AG04450 (cell line): ENCODE results near the gene S100A5. TPM values are rescaled to one million over a fixed set of nuclear protein-coding genes. Genes with fewer than 3 reads are reported as not detected.
"Not testable (repeated sequence)": the region's sequence is repeated elsewhere in the genome, so short reads cannot be mapped to it uniquely, and the experiment has no call there.

Experiments
- CTCF ChIA-PET: fragments of 300-600, 350-600 bp; formaldehyde crosslinking; extraction: SDS; loops from one replicate; lab custom pipeline; 2022; ENCODE audit warnings: antibody characterized with exemption, inconsistent platforms; lab: Charles Lee
- POLR2A ChIA-PET: fragments of 350-600 bp; formaldehyde crosslinking; extraction: SDS; loops from one replicate; lab custom pipeline; 2021; ENCODE audit warnings: antibody characterized with exemption, inconsistent platforms; lab: Yijun Ruan, JAX
- DNase-seq: peaks from one replicate; pipeline ENCODE4 v3.0.0-alpha.2; 2011; ENCODE audit warnings: low read depth, low spot score
- H3K27ac ChIP-seq: one replicate; pipeline ENCODE4 v1.5.1; 2012; ENCODE audit warnings: low read depth, low read length, control low read depth
- H3K27me3 ChIP-seq: one replicate; pipeline ENCODE4 v1.6.0; 2012; ENCODE audit warnings: low read length; ENCODE audit not compliant: control insufficient read depth, insufficient read depth
- H3K4me3 ChIP-seq: 2 replicates; pipeline ENCODE4 v1.5.1; 2011; ENCODE audit warnings: mild to moderate bottlenecking, low read depth, low read length, control low read depth
- H3K9me3 ChIP-seq: 2 replicates; pipeline ENCODE4 v1.5.1; 2012; ENCODE audit warnings: low read length; ENCODE audit not compliant: control insufficient read depth, insufficient read depth
- CTCF ChIP-seq: IDR thresholded peaks from 2 replicates; pipeline ENCODE4 v1.5.1; 2011; ENCODE audit warnings: low read depth, low read length, control low read depth, inconsistent platforms
- polyA minus RNA-seq: library from RNA; depleted of rRNA, polyadenylated mRNA; stranded (reverse); fragments of >200 nt; gene quantifications from 2 replicates; pipeline ENCODE4 v1.2.3, GENCODE V29; 2011; rRNA and poly(A)+ RNA removed
- polyA plus RNA-seq: library from polyadenylated mRNA; depleted of rRNA; stranded (reverse); fragments of >200 nt; gene quantifications from 2 replicates; pipeline ENCODE4 v1.2.3, GENCODE V29; 2011; rRNA removed

The S100A5 gene
- 0.25 and 0.42 TPM in 2 replicates for polyA plus RNA-seq
- not detected in 2 replicates for polyA minus RNA-seq

GRCh38 chr1:153540394-153541361 lies at the start of gene S100A5:
Gene S100A5 (minus strand): TSS chr1:153540934. CDS start chr1:153540191, 743 bp downstream.
- CTCF ChIA-PET, result interaction anchor here (1.0 to 2.2 kb wide), 6 partner anchors 7 to 31 kb away, joined by 3 to 8 read pairs (median 6); no protein-coding TSS in a partner anchor
- DNase-seq, result no peak
- no peak within 1 kb of the TSS for H3K27ac ChIP-seq

DNA sequence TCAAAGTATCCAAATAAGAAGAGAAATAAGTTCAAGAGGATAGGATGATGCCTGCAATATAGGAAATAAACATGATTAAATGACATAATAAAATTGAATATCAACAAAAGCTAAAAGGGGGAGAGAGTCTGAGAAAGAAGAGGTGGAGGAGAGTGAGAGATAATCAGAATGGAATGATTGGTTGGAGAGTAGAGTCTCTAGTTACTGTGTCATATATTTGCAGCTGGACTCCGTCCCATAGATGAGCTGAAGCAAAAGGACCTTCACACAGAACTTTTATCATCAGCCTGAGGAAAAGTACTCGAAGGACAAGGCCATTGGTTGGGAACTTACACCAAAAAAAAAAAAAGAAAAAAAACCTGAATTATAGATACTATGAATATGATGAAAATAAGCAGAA lies 47.7 kb upstream of the S100A5 start:
- Histone ChIP-seq H3K27me3 (no peaks in the 10 kb centered on the region), H3K9me3 (no peaks in the 10 kb centered on the region), H3K4me3 (no peak overlapping the region), H3K27ac (no peak overlapping the region)
- ChIA-PET CTCF (interaction anchor here (1.1 to 1.9 kb wide), 3 partner anchors 16 to 55 kb away, joined by 5 to 6 read pairs (median 5); no protein-coding TSS in a partner anchor), POLR2A (interaction anchor here (0.7 kb wide), 1 partner anchor 54 kb away, joined by 5 read pairs; no protein-coding TSS in a partner anchor)
- no peak for DNase-seq
- no peak for TF ChIP-seq CTCF

More at GRCh38 chr1:153540394-153541361, at the start of gene S100A5:
- Histone ChIP-seq H3K4me3 (no peak within 1 kb of the TSS), H3K27me3 (no peaks in the 10 kb centered on the region), H3K9me3 (no peaks in the 10 kb centered on the region; the same call in 1 of the 2 replicates)
- no peak for TF ChIP-seq CTCF
- POLR2A ChIA-PET, result interaction anchor here (1.6 kb wide), 1 partner anchor 26 kb away, joined by 3 read pairs; no protein-coding TSS in a partner anchor

DNA sequence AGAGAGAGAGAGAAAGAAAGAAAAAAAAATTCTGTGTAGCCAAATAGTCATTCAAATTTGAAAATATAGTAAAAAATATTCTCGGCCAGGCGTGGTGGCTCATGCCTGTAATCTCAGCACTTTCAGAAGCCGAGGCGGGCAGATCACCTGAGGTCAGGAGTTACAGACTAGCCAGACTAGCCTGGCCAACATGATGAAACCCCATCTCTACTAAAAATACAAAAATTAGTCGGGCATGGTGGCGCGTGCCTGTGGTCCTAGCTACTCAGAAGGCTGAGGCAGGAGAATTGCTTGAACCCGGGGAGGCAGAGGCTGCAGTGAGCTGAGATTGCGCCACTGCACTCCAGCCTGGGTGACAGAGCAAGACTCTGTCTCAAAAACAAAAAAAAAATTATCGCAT lies 47.3 kb upstream of the S100A5 start:
- not testable (repeated sequence) for H3K9me3 ChIP-seq, H3K27me3 ChIP-seq, DNase-seq, H3K4me3 ChIP-seq, H3K27ac ChIP-seq
- ChIA-PET POLR2A (interaction anchor here (0.7 kb wide), 1 partner anchor 53 kb away, joined by 5 read pairs; no protein-coding TSS in a partner anchor), CTCF (interaction anchor here (1.1 to 1.9 kb wide), 3 partner anchors 16 to 55 kb away, joined by 5 to 6 read pairs (median 5); no protein-coding TSS in a partner anchor)

- H3K27me3 ChIP-seq, result no peaks in the 10 kb centered on the region
- no peak for TF ChIP-seq CTCF
- no peaks in the 10 kb centered on the region for H3K9me3 ChIP-seq
- no peak overlapping the region for H3K27ac ChIP-seq
- H3K4me3 ChIP-seq, result no peak overlapping the region
- CTCF ChIA-PET, result interaction anchor here (1.9 to 4.0 kb wide), 2 partner anchors 15 to 54 kb away, joined by 5 to 33 read pairs; no protein-coding TSS in a partner anchor
- DNase-seq, result no peak
- POLR2A ChIA-PET, result no interaction called here
These were observed 46.6 kb upstream of the S100A5 start for GRCh38 chr1:153587314-153587713.

DNA sequence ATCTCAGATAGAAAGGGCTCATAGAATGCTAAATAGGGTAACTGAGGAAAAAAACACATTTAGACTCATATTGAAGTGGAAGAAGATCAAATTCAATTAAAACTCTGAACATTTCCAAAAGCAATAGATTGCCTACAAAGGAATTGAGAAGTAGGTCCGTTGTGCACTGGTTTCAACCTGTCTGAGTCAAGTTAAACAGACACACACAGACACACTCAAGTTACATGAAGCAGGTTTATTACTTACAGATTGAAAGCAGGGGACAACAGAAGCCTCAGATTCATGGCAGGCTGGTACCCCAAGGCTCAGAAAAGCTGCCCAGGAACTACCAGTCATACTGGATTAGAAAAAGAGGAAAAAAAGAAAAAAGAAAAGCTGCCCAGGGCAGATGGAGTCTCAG lies 45.6 kb upstream of the S100A5 start:
- ChIA-PET CTCF (interaction anchor here (4.0 kb wide), 1 partner anchor 14 kb away, joined by 33 read pairs; no protein-coding TSS in a partner anchor), POLR2A (no interaction called here)
- no peak for TF ChIP-seq CTCF
- no peak for DNase-seq
- no peaks in the 10 kb centered on the region for H3K27me3 ChIP-seq
- H3K4me3 ChIP-seq, result no peak overlapping the region
- H3K9me3 ChIP-seq, result no peaks in the 10 kb centered on the region
- H3K27ac ChIP-seq, result no peak overlapping the region
